NCI-H128 (cell line): ENCODE results near the gene PRPS1.
A peak's percentile ranks its signal among the peaks of the same experiment; 100 is the strongest.
"Not testable (repeated sequence)": the region's sequence is repeated elsewhere in the genome, so short reads cannot be mapped to it uniquely, and the experiment has no call there.

Source experiments
- DNase-seq: peaks from one replicate; lab custom pipeline; 2025; ENCODE audit not compliant: unreplicated experiment; lab: John Stamatoyannopoulos, UW

The PRPS1 gene

DNA sequence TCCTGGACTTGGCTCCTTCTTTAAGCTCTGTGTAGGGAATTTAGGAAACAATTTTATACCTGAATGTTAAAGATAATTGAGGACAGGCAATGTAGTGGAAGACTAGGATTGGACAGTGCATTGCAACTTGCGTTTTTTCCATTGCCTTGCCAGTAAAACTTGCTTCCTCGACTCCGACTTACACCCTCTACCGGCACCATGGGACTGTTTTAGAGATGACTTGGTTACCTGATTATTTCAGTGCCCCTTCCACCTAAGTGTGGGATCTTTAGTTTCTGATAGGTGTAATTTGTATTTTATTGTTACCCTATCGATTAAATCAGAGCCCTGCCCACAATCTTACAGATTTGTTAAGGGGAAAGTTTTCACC lies 1.2 kb downstream of the PRPS1 start:
- no peak for DNase-seq

DNA sequence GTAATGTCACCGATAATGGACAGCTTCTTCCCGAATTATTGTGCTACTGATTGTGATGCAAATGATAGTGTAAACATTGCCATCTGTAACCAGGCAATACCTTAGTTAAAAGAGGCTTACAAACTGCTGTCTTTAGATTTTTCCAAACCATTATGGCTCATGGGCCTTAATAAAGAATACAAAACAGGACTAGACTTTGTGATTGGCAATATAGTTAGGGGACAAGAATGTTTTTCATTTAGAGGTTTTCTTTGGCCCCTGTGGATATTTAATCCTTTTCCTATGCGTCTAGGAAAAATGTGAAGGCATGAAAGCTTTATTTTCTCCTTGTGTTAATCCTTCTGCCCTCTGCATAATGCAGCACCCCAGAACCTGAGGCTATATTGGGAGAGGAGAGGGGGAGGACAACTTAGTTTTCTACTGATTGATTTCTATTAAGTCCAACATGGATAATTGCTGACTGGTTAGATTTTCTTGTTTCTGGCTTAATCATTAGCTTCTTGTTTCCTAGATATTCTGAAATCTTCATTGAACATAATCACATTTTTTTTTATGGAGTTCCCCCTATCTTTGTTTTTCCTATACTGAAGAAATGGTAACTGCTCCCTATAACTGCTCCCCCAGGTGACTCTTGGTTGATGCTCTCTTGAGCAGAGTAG lies 1.9 kb downstream of the PRPS1 start:
- no peak for DNase-seq

DNA sequence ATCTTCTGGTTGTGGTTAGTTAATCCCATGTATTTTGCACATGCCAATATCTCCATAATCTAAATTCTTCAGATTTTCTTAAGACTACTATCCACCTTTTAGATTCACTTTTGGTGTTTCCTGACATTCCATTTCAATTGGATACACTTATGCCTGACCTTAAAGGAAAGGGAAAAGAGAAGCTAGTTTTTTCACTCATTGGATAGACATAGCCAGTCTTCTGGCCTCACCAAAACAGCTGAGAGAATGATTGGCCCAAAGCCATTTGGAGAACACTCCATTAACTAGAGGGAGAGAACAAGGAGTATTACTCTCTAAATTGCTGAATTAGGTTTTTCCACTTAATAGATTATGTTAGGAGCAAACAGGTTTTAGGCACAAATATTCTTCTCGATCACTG lies 4.0 kb downstream of the PRPS1 start:
- no peak for DNase-seq

DNA sequence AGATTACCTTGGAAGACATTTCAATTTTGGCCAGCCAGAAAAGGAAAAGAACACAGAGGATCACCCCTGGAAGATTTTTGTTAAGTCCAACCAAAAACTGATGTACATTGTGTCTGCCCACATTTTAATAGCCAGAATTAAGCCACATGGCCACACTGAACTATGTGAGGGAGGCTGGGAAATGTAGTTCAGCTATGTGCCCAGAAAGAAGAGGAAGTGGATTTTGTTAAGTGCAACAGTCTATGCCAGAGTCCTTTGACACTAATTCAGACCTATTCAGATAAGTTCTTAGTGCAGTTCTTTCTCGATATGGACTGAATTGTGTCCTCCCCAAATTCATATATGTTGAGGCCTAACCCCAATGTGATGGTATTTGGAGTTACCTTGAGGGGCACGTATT lies 18.4 kb downstream of the PRPS1 start:
- no peak for DNase-seq

DNA sequence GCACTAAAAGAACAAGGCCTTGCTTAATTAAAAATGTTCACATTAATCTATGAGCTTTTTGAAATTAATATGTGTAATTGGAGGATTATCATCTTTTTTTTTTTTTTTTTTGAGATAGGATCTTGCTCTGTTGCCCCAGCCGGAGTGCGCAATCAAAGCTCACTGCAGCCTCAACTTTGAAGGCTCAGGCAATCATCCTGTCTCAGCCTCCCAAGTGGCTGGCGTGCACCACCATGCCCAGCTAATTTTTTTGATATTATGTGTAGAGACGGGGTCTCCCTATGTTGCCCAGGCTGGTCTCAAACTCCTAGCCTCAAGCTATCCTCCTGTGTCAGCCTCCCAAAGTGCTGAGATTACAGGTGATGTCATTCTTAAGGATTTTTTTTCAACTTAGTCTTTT lies 20.0 kb downstream of the PRPS1 start:
- DNase-seq: no peak

DNA sequence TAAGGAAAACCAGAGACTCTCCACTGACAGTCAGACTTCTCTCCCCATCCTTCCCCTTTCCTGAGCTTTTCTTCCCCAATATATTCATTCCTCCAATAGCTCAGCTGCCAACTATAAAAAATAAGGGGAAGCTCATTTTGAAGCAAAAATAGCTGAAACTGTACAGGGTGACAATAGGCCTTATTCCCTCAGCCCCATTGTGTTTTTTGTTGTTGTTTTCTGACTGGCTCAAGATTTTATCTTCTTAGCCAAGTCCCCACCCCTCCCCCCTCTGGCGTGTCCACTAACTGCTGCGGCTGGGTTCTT lies 26.2 kb downstream of the PRPS1 start:
- no peak for DNase-seq

DNA sequence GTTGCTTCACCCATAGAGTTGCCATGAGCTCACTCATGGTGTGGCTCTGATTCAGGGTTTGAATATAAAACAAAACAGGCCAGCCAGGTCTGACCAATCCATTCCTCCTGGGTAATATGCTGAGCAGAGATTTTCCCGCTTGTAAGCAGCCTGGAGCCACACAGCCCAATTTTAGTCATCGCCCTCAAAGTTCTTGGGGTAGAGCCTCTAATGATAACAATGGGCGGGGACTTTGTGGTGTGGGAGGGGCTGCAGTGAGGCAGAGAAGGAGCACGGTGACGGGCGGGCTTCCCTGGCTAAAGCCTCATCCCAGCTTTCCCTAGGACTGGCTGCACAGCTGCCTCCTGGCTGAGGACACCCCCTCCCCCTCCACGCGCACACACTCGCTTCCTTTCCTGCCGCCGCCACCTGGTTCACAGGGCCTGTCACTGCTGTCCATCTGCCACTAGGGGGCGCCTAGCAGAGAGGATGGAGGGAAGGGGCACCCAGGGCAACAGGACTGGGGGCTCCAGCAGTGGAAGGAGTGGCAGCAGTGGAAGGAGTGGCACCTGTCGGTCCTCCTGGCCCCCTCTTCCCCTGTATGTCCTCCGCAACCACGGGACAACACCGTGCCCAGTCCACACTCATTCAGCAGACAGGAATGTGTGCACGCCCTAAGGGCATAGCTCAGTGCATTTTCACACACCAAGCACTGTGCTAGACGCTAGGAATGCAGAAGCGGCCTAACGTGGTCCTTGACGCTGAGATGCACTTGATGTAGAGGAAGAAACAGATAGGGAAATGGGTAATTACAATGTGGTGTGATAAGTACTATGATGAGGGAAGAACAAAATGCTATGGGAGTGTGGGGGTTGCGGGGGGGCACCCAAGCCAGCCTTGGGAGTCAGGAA lies 26.8 kb downstream of the PRPS1 start:
- DNase-seq: no peak

DNA sequence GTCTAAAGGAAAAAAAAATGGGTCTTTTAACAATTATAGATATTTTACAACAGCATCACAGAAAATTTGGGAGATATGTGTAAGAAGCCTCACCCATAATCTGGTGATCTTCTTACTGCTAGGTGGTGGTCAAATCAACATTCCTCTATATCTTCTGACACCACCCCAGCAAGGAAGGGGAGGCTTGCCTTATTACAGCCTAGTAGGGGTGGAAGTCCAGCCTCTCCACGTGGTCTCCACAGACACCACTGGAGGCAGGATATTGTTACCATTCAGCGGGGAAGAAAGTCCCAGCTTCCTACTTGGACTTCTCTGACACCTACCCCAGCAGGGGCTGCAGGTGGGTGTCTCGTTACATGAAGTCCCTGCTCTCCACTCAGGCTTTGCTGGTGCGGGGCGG lies 28.7 kb downstream of the PRPS1 start:
- DNase-seq: no peak

DNA sequence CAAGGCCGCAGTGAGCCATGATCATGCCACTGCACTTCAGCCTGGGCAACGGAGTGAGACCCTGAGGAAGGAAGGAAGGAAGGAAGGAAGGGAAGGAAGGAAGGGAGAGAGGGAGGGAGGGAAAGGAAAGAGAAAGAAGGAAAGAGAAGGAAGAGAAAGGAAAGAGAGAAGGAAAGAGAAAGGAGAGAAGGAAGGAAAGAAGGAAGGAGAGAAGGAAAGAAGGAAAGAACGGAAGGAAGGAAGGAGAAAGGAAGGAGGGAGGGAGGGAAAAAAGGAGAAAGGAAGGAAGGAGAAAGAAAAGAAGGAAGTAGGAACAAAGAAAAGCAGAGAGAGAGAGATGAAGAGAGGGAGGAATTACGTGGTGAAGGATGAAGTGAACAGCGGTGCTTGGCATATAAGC lies 30.4 kb downstream of the PRPS1 start:
- DNase-seq: no peak

DNA sequence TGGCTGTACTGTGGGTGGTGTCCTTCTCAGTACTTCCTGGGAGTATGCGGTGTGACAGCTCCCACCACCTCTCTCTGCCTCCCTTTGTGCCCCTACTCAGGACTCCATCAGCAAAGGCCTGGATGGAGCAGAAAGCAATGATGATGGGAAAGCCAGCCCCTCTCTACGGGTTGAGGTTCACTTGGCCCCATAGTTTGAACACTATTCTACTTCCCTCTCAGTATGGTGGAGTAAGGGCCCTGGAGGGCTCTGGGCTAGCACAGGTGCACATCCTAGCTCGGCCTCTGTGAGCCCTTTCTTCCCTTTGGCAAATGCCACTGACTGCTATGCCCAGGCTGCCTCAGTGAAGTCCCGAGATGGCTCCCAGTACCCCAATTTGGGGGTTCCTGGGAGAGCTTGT lies 31.0 kb downstream of the PRPS1 start:
- DNase-seq: no peak

DNA sequence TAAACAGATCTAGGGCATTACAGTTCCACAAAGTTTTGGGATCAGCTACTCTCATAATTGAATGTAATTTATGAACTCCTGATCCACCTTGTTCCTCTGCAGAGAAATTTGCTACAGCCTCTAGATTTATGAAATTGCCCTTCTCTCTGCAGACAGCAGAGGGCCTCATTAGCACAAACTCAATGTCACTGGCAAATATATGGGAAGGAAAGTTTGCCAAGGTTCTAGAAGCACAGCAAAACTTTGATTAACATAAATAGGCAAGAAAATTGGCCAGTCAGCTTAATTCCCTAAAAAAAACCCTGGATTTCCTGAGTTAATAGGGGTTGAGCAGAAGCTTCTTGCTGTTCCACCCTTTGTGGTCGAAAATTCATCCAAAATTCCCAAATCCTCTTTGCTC lies 31.5 kb downstream of the PRPS1 start:
- no peak for DNase-seq

DNA sequence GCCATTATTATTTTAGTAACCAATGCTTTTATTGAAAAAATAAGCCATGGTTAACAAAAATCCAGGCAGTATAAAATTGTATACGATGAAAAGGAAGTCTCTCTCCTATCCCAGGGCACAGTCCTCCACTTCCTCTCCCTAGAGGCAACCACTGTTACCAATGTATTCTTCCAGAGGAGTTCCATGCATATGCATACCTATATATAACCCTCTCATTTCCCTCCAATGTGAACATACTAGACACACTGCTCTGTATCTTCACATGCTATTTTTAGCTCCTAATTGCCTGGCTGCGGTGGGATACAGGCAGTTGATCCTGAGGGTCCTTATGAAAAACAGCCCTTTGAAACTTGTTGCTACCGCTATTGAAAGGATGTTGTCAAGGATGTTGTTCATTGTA lies 33.8 kb downstream of the PRPS1 start:
- no peak for DNase-seq

DNA sequence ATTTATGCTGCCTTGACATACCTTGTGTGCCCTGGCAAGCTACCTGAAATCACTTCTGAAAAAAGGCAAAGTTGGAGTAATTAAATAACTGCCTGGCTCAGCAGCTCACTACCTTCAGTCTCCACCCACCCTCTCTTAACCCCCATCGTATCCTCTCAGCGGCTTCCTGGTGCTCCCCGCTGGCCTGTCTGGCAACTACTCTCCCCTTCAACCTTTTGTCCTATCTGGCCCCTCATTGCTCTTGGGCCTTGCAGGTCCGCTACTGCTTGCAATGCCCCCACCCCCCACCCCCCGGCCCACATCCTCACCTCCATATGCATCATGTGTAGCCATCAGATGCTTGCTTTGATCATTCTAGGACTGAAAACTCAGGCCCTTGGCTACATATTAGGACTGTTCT lies 34.5 kb downstream of the PRPS1 start:
- DNase-seq: no peak

DNA sequence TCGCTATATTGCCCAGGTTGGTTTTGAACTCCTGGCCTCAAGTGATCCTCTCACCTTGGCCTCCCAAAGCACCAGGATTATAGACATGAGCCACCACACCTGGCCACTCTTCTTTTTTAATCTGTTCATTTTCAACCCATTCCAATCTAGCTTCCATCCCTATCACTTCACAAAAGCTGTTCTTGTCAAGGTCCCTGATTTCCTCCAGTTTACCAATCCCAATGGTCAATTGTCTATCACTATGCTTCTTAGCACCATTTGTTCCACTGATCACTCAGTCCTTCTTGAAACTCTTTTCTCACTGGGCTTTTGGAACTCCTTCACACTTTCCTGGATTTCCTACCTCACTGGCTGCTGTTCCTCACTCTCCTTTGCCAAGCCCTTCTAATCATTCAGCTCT lies 38.6 kb downstream of the PRPS1 start:
- no peak for DNase-seq

DNA sequence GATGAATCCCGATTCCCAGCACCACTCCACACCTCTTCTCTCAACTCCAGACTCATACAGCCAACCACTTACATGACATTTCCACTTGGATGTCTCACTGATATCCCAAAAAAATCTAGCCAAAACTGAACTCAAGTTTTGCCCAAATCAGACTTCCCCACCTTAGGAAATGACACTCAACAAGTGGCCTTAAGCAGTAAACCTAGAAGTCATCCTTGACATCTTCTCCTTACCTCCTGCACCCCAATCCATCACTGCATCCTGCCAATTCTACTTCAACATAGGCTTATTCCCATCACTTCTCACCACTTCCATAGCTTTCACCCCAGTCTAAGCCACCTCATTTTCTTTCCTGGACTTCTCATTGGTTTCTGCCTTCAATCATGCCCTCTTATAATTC lies 39.1 kb downstream of the PRPS1 start:
- no peak for DNase-seq

DNA sequence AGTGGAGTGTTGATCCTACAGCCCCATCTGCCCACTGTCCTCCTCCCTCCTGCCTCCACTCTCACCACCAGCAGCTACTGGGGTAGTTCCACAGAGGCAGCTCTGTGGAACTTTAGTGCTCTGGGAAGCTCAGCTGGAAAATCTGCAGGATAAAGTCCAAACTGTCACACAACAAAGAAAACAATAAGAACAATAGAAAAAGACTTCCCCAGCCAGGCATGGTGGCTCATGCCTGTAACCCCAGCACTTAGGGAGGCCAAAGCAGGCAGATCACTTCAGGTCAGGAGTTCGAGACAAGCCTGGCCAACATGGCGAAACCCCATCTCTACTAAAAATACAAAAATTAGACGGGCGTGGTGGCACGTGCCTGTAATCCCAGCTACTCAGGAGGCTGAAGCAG lies 40.4 kb downstream of the PRPS1 start:
- not testable (repeated sequence) for DNase-seq

DNA sequence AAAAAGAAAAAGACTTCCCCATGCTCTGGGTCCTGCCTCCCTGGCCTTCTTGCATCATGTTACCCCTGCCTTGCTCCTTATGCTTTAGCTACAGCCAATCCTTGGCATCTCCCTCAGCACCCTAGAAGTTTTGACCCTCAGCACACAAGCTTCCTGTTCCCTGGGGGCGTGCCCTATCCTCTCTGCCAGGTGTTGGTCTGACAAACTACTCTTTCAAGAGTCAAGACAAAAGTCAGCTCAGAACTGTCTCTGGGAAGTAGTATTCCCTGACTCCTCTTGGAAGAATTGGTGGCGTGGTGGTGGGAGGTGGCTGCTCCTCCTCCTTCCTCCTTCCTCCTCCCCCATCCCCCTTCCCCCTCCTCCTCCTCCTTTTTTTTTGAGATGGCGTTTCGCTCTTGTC lies 41.0 kb downstream of the PRPS1 start:
- no peak for DNase-seq

DNA sequence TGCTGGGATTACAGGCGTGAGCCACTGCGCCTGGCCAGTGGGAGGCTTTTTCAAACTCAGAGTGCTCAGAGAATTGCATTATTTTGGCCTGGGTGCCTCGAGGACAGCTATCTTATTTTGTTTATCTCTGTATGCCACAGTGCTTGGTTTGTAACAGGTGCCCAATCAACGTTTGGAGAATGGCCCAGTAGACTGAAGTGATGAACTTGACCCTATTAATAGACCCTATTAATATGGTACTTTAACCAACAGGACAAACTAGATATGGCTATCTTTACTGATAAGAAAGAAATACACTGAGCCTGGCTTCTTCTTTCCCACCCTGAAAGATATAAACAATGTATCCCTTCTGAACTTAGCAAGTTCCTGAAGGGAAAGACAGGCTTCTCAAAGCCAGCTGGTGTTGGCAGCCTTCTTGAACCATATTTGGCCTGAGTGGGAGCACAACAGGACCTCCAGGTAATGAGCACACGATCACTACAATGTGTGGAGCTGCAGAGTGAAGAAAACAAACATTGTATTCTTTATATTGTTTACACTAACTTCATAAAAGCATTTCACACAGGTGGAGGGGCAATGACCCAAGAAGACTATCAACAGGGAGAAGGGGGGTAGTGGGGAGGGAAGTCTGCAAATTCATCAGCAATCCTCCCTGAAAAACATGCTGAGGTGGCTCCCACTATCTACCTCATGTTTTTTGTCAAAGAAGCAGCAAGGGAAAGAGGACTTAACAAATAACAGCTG lies 41.7 kb downstream of the PRPS1 start:
- DNase-seq: no peak

DNA sequence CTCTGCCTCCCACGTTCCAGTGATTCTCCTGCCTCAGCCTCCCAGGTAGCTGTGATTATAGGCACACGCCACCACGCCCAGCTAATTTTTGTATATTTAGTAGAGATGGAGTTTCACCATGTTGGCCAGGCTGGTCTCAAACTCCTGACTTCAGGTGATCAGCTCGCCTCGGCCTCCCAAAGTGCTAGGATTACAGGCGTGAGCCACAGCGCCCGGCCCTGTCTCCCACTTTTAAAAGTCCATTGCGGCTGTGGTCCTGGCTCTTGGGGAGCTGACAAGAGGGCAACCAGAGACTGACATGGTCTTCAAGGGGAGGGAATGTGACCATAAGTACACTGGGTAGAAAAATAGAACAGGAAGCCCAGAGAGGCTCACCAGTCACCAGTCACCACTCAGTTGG lies 42.9 kb downstream of the PRPS1 start:
- not testable (repeated sequence) for DNase-seq

DNA sequence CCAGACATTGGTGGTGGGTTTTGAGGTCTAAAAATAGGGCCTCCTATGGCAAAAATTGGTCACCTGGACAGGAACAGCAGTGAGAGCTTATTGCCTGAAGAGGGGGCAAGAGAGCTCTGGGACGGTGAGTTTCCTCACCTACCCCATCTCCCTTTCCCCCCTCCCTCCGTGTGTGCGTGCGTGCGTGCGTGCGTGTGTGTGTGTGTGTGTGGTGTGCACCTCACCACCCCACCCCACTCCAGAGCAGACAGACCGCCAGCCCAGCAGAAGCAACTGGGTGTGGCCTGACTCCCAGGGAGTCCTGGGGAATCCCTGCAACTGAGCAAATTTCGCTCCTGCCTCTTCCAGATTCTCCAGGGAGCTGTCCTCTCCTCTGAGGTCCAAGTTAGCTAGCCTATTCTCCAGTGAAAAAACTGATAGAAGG lies 44.7 kb downstream of the PRPS1 start:
- DNase-seq: peak; percentile 2

DNA sequence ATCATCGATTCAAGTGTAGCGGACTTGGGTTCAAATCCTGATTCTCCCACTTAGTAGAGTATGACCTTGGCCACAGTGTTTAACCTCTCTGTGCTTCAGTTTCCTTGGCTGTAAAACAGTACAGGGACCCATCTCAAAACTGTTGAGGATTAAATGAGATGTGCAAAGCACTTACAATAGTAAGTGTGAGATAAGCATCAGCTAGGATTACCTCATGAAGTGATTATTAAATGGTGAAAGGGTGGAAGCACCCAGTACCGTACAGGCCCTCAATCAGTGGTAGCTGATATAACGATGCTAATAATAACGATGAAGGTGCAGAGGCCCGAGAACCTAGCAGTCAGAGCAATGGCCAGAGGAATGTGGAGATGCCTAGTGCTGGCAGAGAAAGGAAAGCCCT lies 45.1 kb downstream of the PRPS1 start:
- DNase-seq: no peak

DNA sequence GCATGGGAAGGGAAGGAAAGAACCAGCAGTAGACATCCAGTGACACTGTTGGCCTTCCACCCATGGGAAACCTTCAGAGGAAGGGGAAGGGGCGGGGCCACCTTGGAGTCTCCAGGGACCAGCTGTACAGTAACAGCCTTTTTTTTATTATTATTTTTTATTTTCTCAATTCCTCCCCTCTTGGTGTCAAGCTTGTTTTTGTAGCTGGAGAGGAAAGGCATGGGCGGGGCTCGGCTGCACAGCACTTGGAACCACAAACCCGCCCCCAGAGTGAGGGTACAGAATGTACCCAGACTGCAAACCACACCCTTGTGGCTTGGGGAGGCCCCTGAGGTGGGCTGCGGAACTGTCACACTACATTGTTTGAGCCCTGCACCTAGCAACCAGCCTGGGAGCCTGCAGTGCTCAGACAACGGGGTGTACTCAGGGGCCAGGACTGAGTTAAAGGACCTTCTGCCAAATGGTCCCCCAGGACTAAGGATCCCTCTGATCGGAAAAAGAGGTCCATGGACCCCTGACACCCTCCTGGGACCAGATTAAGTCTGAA lies 45.7 kb downstream of the PRPS1 start:
- DNase-seq: no peak
